Measurements from ENCODE around the gene EMILIN2.

The EMILIN2 gene

DNA sequence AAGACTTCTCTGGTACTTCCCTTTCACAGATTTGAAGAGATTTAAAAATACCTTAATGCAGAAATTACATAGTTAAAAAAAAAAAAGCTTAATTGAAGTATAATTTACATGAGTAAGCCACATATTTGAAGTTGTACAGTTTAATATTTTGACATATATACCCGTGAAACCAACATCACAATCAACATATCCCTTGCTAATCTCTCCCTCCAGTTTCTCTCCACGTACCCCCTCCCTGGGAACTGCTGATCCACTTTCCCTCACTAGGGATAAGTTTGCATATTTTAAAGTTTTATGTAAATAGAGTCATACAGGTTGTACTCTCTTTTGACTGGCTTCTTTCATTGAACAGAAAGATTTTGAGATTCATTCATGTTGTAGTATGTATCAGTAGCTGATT, 22.4 kb downstream of the EMILIN2 start:
- no peaks in the 10 kb centered on the region for H3K36me3 ChIP-seq (ENCODE audit: insufficient read depth, low read length)
- H3K4me1 ChIP-seq (ENCODE audit: insufficient read depth, low read length, poor library complexity, severe bottlenecking) = no peaks in the 10 kb centered on the region
- H3K79me2 ChIP-seq (ENCODE audit: insufficient read depth, low read length) = no peaks in the 10 kb centered on the region
- no peak overlapping the region for H2AFZ ChIP-seq (ENCODE audit: low read length)
- H3K4me2 ChIP-seq (ENCODE audit: low read depth, low read length, poor library complexity, severe bottlenecking) = no peak overlapping the region
- no peaks in the 10 kb centered on the region for H4K20me1 ChIP-seq (ENCODE audit: insufficient read depth, low read length, poor library complexity, severe bottlenecking)
- no peaks in the 10 kb centered on the region for H3F3A ChIP-seq (ENCODE audit: low read depth)
- no peaks in the 10 kb centered on the region for H3K9me3 ChIP-seq (ENCODE audit: insufficient read depth, low read depth, low read length)
- H3K27me3 ChIP-seq (ENCODE audit: insufficient read depth, low read length, poor library complexity, severe bottlenecking) = no peaks in the 10 kb centered on the region
- no peak overlapping the region for H3K9ac ChIP-seq (ENCODE audit: low read depth, low read length, poor library complexity, severe bottlenecking)
- H3K4me3 ChIP-seq (ENCODE audit: low read length, poor library complexity, severe bottlenecking) = no peak overlapping the region
- no peaks in the 10 kb centered on the region for H3K9me2 ChIP-seq (replicated peaks; ENCODE audit: low read depth, low read length)
- no peak for TF ChIP-seq EZH2phosphoT487 (IDR thresholded peaks at IDR 0.05; ENCODE audit: borderline replicate concordance)
- TF ChIP-seq, protein P1, sequence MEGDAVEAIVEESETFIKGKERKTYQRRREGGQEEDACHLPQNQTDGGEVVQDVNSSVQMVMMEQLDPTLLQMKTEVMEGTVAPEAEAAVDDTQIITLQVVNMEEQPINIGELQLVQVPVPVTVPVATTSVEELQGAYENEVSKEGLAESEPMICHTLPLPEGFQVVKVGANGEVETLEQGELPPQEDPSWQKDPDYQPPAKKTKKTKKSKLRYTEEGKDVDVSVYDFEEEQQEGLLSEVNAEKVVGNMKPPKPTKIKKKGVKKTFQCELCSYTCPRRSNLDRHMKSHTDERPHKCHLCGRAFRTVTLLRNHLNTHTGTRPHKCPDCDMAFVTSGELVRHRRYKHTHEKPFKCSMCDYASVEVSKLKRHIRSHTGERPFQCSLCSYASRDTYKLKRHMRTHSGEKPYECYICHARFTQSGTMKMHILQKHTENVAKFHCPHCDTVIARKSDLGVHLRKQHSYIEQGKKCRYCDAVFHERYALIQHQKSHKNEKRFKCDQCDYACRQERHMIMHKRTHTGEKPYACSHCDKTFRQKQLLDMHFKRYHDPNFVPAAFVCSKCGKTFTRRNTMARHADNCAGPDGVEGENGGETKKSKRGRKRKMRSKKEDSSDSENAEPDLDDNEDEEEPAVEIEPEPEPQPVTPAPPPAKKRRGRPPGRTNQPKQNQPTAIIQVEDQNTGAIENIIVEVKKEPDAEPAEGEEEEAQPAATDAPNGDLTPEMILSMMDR (conservative IDR thresholded peaks at IDR 0.05; ENCODE audit: low read length) = no peak

DNA sequence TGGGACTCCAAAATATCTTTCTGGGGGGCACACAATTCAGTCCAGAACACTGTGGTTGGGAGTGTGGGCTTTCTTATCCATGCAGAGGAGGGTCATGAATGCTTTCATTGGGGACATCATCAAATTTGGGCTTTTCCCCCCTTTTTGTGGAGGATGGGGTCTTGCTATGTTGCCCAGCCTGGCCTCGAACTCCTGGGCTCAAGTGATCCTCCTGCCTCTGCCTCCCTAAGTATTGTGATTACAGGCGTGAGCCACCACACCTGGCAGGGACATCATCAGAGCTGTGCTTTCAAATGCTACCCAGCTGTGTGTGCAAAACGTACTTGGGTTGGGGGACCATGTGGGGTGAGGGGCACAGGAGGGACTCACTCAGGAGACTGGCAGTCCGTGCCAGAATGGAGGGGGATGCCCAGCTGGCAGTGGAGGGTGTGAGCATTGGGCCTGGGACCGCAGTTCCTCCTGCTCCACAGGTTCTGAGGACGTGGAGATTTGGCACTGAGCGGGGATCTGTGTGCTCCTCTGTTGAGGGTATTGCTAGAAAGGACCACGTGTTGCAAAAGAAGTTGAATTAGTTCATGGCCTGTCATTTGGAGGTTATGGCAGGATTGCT, 24.4 kb downstream of the EMILIN2 start:
- Histone ChIP-seq H3K9me3 (ENCODE audit: insufficient read depth, low read depth, low read length) (no peaks in the 10 kb centered on the region), H4K20me1 (ENCODE audit: insufficient read depth, low read length, poor library complexity, severe bottlenecking) (no peaks in the 10 kb centered on the region), H3K36me3 (ENCODE audit: insufficient read depth, low read length) (no peaks in the 10 kb centered on the region), H3K79me2 (ENCODE audit: insufficient read depth, low read length) (no peaks in the 10 kb centered on the region), H3K4me1 (ENCODE audit: insufficient read depth, low read length, poor library complexity, severe bottlenecking) (no peaks in the 10 kb centered on the region), H3F3A (ENCODE audit: low read depth) (no peaks in the 10 kb centered on the region), H3K27me3 (ENCODE audit: insufficient read depth, low read length, poor library complexity, severe bottlenecking) (no peaks in the 10 kb centered on the region), H3K4me2 (ENCODE audit: low read depth, low read length, poor library complexity, severe bottlenecking) (no peak overlapping the region), H3K9me2 (replicated peaks; ENCODE audit: low read depth, low read length) (no peaks in the 10 kb centered on the region), H2AFZ (ENCODE audit: low read length) (no peak overlapping the region), H3K9ac (ENCODE audit: low read depth, low read length, poor library complexity, severe bottlenecking) (no peak overlapping the region), H3K4me3 (ENCODE audit: low read length, poor library complexity, severe bottlenecking) (no peak overlapping the region)
- no peak for TF ChIP-seq EZH2phosphoT487 (IDR thresholded peaks at IDR 0.05; ENCODE audit: borderline replicate concordance)
- TF ChIP-seq, protein P1 (conservative IDR thresholded peaks at IDR 0.05; ENCODE audit: low read length) = no peak

DNA sequence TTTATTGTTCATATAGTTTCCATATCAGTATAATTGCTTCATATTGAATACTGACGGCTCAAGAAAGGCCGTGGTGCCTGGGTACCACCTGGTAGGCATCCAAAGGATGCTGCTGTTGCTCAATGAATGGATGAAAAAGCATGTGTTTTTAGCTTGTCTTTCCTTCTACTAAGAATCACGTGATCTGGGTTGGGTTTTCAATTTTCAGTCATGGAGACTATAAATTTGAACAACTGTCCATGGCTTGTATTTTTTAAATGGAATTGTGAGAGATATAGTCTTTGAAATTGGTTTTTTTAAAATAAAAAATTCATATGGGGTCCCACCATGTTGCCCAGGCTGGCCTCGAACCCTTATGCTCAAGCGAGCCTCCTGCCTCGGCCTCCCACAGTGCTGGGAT, 25.3 kb downstream of the EMILIN2 start:
- H2AFZ ChIP-seq (ENCODE audit: low read length) = no peak overlapping the region
- no peaks in the 10 kb centered on the region for H3F3A ChIP-seq (ENCODE audit: low read depth)
- no peak overlapping the region for H3K9ac ChIP-seq (ENCODE audit: low read depth, low read length, poor library complexity, severe bottlenecking)
- H3K27me3 ChIP-seq (ENCODE audit: insufficient read depth, low read length, poor library complexity, severe bottlenecking) = no peaks in the 10 kb centered on the region
- no peaks in the 10 kb centered on the region for H3K9me3 ChIP-seq (ENCODE audit: insufficient read depth, low read depth, low read length)
- no peaks in the 10 kb centered on the region for H3K4me1 ChIP-seq (ENCODE audit: insufficient read depth, low read length, poor library complexity, severe bottlenecking)
- H3K79me2 ChIP-seq (ENCODE audit: insufficient read depth, low read length) = no peaks in the 10 kb centered on the region
- no peaks in the 10 kb centered on the region for H3K9me2 ChIP-seq (replicated peaks; ENCODE audit: low read depth, low read length)
- H3K4me3 ChIP-seq (ENCODE audit: low read length, poor library complexity, severe bottlenecking) = no peak overlapping the region
- H4K20me1 ChIP-seq (ENCODE audit: insufficient read depth, low read length, poor library complexity, severe bottlenecking) = no peaks in the 10 kb centered on the region
- TF ChIP-seq, protein P1 (conservative IDR thresholded peaks at IDR 0.05; ENCODE audit: low read length) = no peak
- TF ChIP-seq EZH2phosphoT487 (IDR thresholded peaks at IDR 0.05; ENCODE audit: borderline replicate concordance) = no peak
- no peak overlapping the region for H3K4me2 ChIP-seq (ENCODE audit: low read depth, low read length, poor library complexity, severe bottlenecking)
- no peaks in the 10 kb centered on the region for H3K36me3 ChIP-seq (ENCODE audit: insufficient read depth, low read length)

Measured in Loucy (cell line).